CD4-positive, alpha-beta T cell treated with Interleukin-15 for 4 hours (primary cell): Measurements from ENCODE around the gene SMTN.

Experiments used
- DNase-seq: peaks from one replicate; pipeline ENCODE4 v3.0.0-alpha.2; 2020; ENCODE audit warnings: low spot score

SMTN gene

DNA sequence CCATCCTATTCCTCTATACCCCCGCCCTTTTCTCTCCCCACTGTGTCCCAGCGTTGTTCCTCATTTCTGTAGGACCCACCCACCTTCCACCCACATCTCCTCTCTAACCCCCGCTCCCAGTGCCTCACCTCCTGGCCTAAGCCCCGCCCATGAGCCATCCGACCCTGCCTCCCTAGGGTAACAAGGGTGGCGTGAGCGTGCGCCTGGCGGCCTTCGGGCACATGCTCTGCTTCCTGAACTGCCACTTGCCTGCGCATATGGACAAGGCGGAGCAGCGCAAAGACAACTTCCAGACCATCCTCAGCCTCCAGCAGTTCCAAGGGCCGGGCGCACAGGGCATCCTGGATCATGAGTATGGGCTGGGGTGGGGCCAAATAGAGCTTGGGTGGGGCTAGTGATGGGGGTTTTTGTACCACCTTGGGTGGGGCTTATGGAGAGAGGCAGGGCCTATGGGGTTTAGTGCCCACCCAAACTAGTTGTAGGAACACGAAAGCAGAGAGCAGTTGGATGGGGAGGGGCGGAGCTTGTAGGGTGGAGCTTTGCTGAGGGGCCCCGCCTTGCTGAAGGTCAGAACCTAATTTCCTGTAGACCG is 46.2 kb downstream of the SMTN start:
- DNase-seq: no peak

DNA sequence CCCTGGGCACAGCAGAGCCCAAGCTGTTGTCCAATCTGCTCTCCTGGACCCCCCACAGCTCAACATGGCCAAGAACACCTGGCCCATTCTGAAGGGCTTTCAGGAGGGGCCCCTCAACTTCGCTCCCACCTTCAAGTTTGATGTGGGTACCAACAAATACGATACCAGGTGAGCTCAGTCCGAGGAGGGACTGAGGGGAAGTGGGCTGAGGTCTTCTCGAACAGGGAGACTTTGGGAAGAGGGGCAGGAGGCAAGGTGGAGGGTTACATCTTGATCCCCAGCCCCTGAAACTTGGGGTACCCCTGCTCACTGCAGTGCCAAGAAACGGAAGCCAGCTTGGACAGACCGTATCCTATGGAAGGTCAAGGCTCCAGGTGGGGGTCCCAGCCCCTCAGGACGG is 47.0 kb downstream of the SMTN start:
- no peak for DNase-seq

DNA sequence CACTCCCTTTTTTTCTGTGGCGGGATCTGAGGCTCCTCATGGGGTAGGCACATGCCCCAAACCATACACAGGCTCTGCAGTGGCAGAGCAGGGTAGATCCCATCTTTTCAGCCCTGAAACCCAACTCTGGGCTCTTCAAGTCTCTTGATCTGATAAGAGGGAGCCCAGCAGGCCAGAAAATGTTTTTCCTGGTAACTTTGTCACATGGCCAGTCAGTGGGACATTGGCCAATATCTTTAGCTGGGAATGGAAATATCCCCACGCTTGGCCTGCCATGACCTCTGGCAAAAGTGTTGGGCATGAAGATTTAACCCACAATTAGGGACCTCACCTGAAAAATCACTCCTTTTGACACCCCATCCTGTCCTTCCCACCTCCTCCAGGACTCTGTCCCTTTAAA is 49.8 kb downstream of the SMTN start:
- no peak for DNase-seq

DNA sequence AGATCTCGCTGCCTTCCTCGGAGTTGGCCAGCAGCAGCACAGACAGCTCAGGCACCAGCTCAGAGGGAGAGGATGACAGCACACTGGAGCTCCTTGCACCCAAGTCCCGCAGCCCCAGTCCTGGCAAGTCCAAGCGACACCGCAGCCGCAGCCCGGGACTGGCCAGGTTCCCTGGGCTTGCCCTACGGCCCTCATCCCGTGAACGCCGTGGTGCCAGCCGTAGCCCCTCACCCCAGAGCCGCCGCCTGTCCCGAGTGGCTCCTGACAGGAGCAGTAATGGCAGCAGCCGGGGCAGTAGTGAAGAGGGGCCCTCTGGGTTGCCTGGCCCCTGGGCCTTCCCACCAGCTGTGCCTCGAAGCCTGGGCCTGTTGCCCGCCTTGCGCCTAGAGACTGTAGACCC is 52.8 kb downstream of the SMTN start:
- no peak for DNase-seq

DNA sequence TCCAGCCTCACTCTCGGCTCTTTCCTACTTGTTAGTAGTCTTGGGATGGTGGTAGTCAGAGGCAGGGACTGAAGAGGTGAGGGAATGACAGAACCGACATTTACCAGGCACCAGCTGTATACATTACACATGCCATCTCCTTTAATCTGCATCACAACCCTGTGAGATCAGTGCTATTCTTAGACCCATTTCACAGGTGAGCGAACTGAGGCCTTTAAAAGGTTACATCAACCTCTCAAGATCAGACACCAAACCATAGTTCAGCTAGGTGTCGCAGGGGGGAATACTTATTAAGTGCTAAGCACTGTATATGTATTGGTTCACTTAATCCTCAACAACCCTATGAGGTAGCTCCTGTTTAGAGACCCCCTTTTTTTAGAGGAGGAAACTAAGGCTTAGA is 53.6 kb downstream of the SMTN start:
- no peak for DNase-seq

DNA sequence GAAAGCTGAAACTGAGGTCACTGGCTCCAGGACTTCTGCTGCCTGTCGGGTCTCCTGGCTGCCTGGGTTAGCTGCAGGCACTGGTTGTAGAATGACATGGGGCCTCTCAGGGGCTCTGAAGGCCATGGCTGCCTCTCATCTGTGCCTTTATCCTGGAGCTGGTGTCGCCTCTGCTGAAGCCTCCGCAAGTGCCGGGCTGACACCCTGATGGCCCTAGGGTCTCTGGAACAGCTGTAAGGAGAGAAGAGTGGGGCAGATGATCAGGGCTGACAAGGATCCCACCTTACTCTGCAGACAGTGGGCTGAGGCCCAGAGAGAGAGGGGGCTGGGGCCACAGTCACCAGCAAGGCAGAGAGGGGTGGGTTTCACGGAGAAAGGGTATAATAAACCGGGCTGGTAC is 54.6 kb downstream of the SMTN start:
- no peak for DNase-seq

DNA sequence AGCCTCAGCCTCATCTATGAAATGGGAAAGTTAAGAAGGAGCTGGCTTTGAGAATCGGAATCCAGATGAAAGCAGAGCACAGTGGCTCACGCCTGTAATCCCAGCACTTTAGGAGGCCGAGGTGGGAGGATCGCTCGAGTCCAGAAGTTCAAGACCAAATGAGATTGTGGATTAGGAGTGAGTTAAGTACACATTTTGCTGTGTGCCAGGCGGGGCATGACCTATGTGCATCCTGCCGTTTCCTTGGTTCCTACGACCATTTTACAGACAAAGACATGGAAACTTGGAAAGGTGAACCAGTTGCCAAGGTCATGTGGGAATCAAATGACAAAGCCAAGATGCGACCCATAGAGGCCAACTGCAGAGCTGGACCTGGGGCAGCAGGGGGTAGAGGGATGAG is 55.0 kb downstream of the SMTN start:
- no peak for DNase-seq

DNA sequence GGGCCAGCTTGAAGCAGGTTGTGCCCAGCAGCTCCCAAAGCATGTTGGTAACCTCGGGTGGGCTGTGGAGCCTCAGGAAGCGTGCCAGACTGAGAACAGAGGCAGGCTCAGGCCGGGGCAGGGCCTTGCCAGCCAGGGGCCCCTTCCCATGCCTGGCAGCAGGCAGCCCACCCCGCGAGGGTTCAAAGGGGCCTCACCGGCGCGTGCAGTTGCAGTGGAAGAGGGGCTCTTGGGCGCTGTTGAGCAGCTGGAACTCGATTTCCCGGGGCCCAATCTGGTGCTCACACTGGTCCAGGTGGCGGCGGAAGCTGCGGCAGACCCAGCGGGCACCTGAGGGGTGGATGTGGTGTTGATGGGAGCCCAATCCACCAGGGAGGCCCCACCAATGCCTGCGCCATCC is 55.6 kb downstream of the SMTN start:
- DNase-seq: no peak

DNA sequence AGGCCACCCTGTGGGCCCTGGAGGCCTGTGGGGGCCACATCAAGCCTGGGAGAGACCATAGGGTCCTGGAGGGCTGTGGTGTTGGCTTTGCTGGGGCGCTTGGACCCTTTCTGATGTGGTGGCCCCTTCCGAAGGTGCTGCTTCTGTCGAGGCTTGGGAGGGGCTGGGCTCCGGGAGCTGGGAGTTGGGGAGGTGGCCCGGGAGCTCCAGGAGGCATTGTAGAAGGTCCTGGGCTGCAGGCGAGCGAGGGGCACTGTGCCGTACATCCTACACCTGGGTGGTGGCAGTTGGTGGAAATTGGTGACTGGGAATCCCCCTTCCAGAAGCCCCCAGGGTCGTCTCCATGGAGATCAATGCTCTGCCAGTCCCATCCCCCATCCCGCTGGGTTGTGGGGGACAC is 56.6 kb downstream of the SMTN start:
- DNase-seq: no peak

DNA sequence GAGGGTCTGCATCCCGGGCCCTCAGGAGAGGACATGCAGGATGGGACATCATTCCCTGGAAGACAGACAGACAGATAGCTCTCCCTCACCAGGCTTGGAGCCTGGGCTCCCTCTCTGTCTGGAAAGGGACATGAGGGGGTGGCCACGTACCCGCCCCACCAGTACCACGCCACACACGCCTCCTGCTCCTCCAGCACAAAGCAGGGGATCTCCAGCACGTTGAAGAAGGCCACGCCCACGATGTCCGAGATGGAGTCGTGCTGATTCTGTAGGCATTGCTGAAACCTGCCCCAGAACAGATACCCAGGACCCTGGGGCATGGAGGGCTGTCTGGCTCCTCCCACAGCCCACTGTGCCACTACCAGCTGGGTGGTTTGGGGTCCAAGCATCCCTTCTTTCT is 57.0 kb downstream of the SMTN start:
- DNase-seq: no peak

DNA sequence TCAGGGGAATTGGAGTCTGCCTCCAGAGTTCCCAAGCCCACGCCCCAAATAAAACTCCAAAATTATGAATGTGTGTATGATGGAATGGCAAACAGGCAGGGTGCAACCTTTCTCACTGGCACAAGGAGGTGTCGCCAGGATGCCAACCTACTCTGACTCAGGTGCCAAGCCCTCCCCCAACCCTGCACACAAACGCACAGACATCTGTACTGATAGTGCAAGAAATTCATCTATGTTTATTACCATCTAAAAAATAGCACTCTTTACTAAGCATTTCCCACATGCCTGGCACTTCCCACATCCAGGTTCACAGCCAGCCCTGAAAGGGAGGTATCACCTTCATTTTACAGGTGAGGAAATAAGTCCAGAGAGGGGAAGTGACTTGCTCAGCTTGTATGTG is 57.9 kb downstream of the SMTN start:
- DNase-seq: no peak

DNA sequence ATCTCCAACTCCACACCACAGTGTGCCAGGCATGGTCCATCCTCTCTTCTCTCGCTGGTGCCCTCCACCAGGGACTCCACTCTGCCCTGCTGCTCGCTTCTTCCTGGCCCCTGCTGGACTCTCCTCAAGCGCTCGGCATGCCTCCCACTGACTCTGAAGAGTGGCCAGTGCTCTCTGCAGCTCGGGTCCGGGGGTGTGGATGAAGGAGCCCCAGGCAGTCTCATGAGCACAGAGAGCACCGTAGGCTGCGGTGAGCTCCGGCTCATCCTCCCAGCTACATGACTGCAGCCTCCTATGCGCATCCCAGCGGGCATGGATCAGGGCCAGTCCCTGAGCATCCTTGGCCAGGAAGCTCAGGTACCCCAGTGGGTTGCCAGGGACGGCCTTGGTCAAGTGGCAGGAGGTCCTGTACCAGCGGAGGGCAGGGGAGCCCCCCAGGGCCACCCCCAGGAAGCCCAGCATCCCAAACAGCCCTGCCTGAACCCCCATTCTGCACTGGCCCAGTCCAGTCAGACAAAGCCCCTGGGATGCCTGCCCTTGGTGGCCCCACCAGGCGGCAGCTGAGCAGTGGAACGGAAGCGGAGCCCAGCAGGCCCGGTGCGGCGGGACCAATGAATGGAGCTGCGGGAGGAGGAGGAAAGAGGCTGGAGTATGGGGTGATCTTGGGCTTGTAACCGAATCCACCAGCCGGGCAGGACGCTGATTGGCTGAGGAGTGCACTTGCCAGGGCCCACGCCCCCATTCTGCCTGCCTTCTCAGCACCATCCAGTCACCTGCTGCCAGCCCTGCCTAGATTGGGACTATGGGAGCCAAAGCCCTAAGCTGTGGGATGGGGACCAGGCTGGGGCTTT is 59.0 kb downstream of the SMTN start, which contains the start of gene PLA2G3:
Gene PLA2G3 (minus strand): TSS at position 643 of the 851 bp plus-strand sequence. CDS start 154 bp downstream, at position 489.
- no peak for DNase-seq

DNA sequence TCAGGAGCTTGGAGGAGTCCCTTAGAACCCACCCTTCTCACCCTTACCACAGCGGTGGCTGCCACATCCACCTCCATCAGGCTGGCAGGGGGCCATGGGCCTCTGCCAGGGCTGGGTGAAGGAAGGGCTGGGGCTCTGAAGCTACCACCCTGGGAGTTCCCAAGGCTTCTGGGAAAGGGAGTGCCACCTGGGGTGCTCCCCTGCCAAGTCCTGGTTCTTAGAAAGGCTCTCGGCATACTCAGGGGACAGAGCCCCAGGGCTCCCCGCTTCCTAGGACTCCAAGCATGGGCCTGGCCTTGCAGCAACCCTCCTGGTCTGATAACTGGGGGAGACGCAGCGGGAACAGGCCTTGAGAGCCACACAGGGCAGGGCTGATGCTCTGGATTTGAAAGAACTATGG is 59.6 kb downstream of the SMTN start:
- no peak for DNase-seq

DNA sequence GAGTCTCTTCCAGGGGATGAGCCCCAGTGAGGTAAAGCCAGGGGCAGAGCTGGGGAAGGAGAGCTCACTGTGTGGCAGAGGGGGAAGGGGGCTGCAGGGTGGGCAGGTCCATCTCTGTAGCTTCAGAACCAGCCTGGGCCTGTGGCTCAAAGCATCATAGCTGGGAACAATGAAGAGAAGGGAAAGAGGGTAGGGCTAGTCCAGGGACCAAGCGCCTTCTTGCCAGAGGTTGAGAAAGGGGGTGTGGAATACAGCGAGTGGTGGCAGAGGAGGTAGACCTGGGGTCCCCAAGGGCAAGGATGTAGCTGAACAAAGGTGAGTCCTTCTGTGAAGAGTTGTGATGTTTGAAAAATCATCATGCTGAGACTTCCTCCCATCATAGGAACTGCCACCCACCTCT is 60.4 kb downstream of the SMTN start:
- DNase-seq: no peak

DNA sequence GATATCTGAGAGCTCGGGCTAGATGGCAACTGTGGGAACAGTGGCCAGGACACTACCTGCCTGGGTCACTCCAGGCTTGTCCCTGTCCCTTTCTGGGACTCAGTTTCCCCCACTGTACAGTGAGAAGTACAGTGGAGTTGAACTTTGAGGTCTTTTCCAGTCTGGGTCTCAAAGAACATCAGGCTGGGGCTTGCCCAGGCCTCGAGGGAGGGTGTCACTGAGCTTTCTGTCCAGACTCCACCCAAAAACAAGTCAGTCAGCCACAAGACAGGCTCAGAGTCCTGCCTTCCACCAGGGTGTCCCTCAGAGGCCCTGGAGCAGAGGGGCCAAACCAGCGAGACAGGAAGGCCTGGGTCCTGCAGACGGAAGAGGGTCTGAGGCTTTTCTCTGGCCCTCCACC is 61.2 kb downstream of the SMTN start:
- DNase-seq: no peak

DNA sequence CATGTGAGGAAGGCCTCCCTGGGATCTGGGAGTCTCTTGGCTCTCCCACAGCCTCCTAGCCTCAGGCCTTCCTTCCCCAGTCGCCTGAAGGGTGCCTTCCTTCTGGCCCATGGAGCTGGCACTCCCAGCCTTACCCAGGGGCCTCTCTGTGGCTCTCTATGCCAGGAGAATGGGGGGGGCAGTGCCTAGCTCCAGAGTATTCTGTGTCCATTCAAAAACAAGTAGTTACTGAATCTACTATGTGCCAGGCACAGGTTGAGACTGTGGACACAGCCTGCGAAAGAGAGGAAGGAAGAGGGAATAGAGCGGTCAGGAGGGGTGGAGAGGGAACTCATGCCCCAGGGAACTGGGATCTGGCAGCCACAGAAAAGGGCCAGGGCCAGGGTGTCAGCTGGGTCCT is 61.9 kb downstream of the SMTN start:
- DNase-seq: no peak

DNA sequence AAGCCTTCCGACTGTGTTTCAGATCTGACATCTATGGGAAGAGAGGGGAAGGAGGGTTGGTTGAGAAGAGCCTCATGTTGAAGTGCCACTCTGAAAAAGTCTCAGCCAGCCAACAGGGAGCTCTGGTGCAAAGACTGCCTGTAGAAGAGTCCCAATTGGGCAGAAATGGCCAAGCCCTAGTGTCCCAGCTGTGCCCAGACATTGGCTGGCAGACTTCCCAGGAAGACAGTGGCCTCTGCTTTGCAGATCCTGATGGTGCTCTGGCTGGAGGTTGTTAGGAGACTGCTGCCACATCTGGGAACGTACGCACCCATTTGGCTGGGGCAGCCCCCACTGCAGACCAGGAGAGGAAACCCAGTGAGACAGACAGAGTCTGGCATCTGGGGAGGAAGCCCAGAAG is 62.4 kb downstream of the SMTN start:
- DNase-seq: no peak

DNA sequence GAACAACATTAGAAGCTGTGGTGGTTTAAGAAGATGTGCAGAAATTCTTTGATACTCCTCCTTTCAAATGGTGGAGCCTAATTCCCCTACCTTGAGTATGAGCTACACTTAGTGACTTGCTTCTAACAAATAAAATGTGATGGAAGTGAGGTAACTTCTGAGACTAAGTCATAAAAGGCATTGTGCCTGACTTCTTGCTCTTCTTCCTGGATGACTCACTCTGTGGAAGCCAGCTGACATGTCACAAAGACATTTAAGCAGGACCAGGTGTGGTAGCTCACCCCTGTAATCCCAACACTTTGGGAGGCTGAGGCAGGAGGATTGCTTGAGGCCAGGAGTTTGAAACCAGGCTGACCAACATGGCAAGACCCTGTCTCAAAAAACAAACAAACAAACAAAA is 63.1 kb downstream of the SMTN start:
- no peak for DNase-seq

DNA sequence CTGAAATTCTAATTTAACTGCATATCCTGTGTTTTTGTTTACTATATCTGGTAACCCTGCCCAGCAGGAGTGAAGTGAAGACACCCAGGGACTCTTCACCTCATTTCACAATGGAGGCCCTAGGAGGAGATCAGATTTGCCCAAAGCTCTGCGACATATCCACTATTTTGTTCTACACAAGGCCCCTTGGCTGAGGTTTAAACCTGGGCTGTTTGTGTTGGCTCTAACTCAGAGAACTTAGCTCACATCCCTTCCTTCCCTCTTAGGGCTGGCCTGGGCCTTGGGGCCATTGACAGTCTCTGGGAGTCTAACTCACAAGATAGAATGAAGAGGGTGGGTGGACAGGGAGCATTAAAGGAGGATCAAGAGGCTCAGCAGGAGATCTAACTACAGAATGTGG is 67.4 kb downstream of the SMTN start:
- DNase-seq: no peak

DNA sequence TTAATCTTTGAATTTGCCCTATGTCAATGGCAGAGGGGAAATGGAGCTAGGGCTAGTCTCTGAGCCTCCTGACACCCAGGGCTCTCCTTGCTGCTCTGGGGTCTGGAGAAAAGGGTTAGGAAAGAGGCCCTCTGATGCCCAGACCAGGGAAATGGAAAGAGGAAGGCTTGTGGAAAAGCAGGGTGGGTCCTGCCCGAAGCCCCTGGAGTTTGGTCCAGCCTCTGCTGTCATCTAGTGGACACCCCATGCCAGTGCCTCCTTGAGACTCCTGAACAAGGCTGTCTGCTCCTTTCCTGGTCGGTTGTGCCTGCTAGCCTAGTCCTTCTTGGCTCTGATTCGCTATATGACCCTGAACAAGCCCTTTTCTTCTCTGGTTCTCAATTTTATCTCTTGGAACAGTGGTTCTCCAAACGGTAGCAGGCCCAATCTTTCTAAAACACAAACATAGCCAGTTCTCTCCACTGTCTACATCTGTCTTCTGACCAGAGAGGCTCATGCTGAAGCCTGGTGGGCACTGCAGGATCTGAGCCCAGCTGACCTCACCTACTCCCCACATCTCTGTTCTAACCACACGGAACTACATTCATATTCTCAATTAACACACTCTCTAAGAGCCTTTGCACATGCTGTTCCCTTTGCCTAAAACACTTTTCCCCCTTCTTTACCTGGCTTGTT is 68.0 kb downstream of the SMTN start:
- DNase-seq: peak; percentile 13

DNA sequence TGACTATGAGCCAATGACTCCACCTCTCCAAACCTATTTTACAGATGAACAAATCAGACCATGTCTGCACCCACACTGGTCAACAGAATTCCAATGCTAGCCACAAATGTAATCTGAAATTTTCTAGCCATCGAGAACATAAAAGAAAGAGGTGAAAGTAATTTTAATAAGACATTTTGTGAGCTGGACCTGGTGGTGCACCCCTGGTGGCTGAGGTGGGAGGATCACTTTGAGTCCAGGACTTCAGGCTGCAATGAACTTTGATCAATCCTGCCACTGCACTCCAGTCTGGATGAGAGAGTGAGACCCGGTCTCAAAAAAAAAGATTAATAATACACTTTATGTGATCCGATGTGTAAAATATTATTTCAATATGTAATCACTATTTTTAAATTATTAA is 69.5 kb downstream of the SMTN start:
- no peak for DNase-seq

DNA sequence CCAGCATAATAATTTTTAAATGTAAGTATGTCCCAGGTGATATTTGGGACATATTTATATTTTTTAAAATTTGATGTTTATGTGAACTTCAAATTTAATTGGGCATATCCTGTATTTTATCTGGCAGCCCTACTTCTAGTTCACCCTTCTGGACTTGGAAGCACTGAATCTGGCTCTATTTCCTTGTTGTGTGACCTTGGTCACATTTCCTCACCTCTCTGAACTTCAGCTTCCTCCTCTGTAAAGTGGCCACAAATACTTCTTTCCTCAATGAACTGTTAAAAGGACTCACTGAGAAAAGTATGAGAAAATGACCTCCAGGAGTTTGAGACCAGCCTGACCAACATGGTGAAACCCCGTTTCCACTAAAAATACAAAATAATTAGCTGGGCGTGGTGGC is 70.8 kb downstream of the SMTN start:
- DNase-seq: no peak

DNA sequence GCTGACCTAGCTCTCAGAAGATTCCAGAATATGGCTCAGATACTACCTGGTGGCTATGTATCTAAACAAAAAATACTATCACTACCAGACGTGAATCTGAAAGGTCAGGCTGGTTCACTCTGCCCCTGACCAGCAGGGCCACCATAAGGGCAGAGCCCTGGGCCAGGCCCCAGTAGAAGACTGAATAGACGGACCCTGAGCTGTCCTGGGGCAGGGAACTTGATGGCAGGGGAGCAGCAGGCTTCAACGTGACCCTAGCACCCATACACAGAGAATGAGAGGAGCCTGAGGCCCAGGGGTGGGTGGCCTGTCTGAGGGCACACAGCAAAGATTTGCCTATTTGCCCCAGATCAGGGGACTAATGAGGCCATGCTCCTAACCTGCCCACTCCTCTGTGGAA is 72.2 kb downstream of the SMTN start:
- DNase-seq: no peak
